ENCODE data around the gene DDX43. TPM values are rescaled to one million over a fixed set of nuclear protein-coding genes. Genes with fewer than 3 reads are reported as not detected.

The DDX43 gene
- total RNA-seq, 1 experiment from 2014 or later, result 0.68 TPM

GRCh38 chr6:73460056-73460455 lies 65.4 kb downstream of the DDX43 start (continued):
- TF ChIP-seq ATF6 (CRISPR knock-in tag; IDR thresholded peaks at IDR 0.05) (no peak), AFF4 (CRISPR knock-in tag; IDR thresholded peaks at IDR 0.05; ENCODE audit: borderline replicate concordance) (no peak)

- ATAC-seq, result peak; percentile 93
- DNase-seq (ENCODE audit: low spot score), result peak; percentile 66
- no peaks in the 10 kb centered on the region for H3K27me3 Mint-ChIP-seq (ENCODE audit: low read depth)
- peak within 1 kb of the TSS; percentile 97 for H3K27ac Mint-ChIP-seq
- peak within 1 kb of the TSS; percentile 98 for H3K4me3 Mint-ChIP-seq
- ChIA-PET POLR2A (interaction anchor here (0.8 to 1.9 kb wide), 8 partner anchors 10 to 192 kb away, joined by 3 to 15 read pairs (median 4); partner anchors contain the start of genes CGAS, EEF1A1 and SLC17A5), CTCF (interaction anchor here (0.8 to 2.7 kb wide), 8 partner anchors 10 to 191 kb away, joined by 3 to 14 read pairs (median 8); partner anchors contain the start of gene CGAS)
- no peaks in the 10 kb centered on the region for H3K9me3 Mint-ChIP-seq
- peaks cover 15% of the 10 kb centered on the region for H3K36me3 Mint-ChIP-seq
- H3K4me1 Mint-ChIP-seq, result peaks cover 7% of the 10 kb centered on the region; the same call in 1 of the 2 replicates
- no peak for TF ChIP-seq ATF1 (CRISPR knock-in tag; IDR thresholded peaks at IDR 0.05)
- peak; percentile 25; the same call in 1 of the 2 replicates for TF ChIP-seq JUN (CRISPR knock-in tag; IDR thresholded peaks at IDR 0.05)
- TF ChIP-seq SP1 (CRISPR knock-in tag; conservative IDR thresholded peaks at IDR 0.05), result peak; percentile 57; the same call in 1 of the 2 replicates
- no peak for TF ChIP-seq TP53 (CRISPR knock-in tag; IDR thresholded peaks at IDR 0.05)
- no peak for TF ChIP-seq PRDM15 (CRISPR knock-in tag; IDR thresholded peaks at IDR 0.05)
- TF ChIP-seq USF1 (CRISPR knock-in tag; IDR thresholded peaks at IDR 0.05), result 0 out of 2 replicates have a peak, but pooled peaks have one; percentile 25
- peak; percentile 58; the same call in 1 of the 2 replicates for TF ChIP-seq ESRRA (CRISPR knock-in tag; IDR thresholded peaks at IDR 0.05; ENCODE audit: borderline replicate concordance)
- TF ChIP-seq PRRX2 (CRISPR knock-in tag; IDR thresholded peaks at IDR 0.05), result no peak
- no peak for TF ChIP-seq ZNF396 (CRISPR knock-in tag; IDR thresholded peaks at IDR 0.05; ENCODE audit: borderline replicate concordance)
- TF ChIP-seq HMGA2 (CRISPR knock-in tag; IDR thresholded peaks at IDR 0.05), result peak; percentile 95
- TF ChIP-seq EMX1 (CRISPR knock-in tag; IDR thresholded peaks at IDR 0.05), result no peak
- TF ChIP-seq ATF3 (CRISPR knock-in tag; conservative IDR thresholded peaks at IDR 0.05), result no peak
- no peak for TF ChIP-seq ZMAT4 (CRISPR knock-in tag; IDR thresholded peaks at IDR 0.05)
- no peak for TF ChIP-seq GTF2I (CRISPR knock-in tag; conservative IDR thresholded peaks at IDR 0.05)
- peak; percentile 86 for TF ChIP-seq GABPB1 (CRISPR knock-in tag; IDR thresholded peaks at IDR 0.05)
- no peak for TF ChIP-seq FOXJ3 (CRISPR knock-in tag; IDR thresholded peaks at IDR 0.05; ENCODE audit: borderline replicate concordance)
- peak; percentile 62; the same call in 1 of the 2 replicates for TF ChIP-seq HMGXB4 (CRISPR knock-in tag; IDR thresholded peaks at IDR 0.05)
- TF ChIP-seq ZNF671 (CRISPR knock-in tag; IDR thresholded peaks at IDR 0.05), result no peak
These were observed 67.1 kb downstream of the DDX43 start, which contains the start of gene MTO1 for GRCh38 chr6:73461537-73462350. MTO1 (plus strand) TSS chr6:73461737; CDS start chr6:73461855, 118 bp downstream.

Data from WTC11 (cell line).